ENCODE results near the gene ZFYVE21. TPM values are rescaled to one million over a fixed set of nuclear protein-coding genes. Genes with fewer than 3 reads are reported as not detected.

The ZFYVE21 gene
- total RNA-seq, 1 experiment from 2014 or later: 49.7 TPM

DNA sequence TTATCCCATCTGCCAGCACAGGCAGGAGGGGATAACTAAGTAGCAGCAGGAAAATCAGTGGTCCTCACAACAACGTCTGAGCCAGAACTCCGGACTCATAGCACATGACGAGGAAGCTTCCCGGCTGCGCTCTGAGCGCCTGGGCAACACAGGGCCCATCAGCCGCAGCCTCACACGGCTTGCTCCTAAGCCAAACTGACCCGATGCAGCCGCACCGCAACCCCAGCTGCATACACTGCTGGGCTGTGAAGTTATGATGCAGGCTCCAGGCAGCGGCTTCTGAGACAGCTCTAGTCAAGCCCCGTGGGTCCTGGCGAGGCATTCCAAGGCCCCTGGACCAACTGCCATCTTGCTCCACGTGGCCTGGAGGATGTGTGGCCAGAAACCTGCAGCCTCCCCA, 28.1 kb downstream of the ZFYVE21 start:
- H3K27me3 ChIP-seq (ENCODE audit: insufficient read depth, low read length): no peaks in the 10 kb centered on the region
- Mint-ChIP-seq H3K36me3 (ENCODE audit: insufficient read depth in 1 of 3, low read depth in 3 of 3) (peaks cover 3 to 11% (median 7%) of the 10 kb centered on the region in 3 experiments; a peak in 5 of 7 replicates), H3K9me3 (no peaks in the 10 kb centered on the region), H3K27me3 (ENCODE audit: low read depth) (no peaks in the 10 kb centered on the region), H3K4me1 (peaks cover 16 to 19% of the 10 kb centered on the region in 2 experiments), H3K4me3 (no peak overlapping the region), H3K27ac (peak overlapping the region in 2 of 3 experiments; percentile 52 to 55; a peak in 2 of 7 replicates)
- no peaks in the 10 kb centered on the region for H3K23me2 ChIP-seq (ENCODE audit: insufficient read length, low read depth, low read length, poor library complexity, severe bottlenecking)
- TF ChIP-seq, protein P1, sequence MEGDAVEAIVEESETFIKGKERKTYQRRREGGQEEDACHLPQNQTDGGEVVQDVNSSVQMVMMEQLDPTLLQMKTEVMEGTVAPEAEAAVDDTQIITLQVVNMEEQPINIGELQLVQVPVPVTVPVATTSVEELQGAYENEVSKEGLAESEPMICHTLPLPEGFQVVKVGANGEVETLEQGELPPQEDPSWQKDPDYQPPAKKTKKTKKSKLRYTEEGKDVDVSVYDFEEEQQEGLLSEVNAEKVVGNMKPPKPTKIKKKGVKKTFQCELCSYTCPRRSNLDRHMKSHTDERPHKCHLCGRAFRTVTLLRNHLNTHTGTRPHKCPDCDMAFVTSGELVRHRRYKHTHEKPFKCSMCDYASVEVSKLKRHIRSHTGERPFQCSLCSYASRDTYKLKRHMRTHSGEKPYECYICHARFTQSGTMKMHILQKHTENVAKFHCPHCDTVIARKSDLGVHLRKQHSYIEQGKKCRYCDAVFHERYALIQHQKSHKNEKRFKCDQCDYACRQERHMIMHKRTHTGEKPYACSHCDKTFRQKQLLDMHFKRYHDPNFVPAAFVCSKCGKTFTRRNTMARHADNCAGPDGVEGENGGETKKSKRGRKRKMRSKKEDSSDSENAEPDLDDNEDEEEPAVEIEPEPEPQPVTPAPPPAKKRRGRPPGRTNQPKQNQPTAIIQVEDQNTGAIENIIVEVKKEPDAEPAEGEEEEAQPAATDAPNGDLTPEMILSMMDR (conservative IDR thresholded peaks at IDR 0.05): no peak
- H3T11ph ChIP-seq (ENCODE audit: low read length): no peak overlapping the region
- no peak overlapping the region for H3K18ac ChIP-seq (ENCODE audit: insufficient read length, low read depth, low read length)
- H2BK5ac ChIP-seq (ENCODE audit: insufficient read length, low read length): no peak overlapping the region
- no peak overlapping the region for H2BK12ac ChIP-seq (ENCODE audit: insufficient read length, low read depth, low read length)
- no peak overlapping the region for H4K5ac ChIP-seq (ENCODE audit: insufficient read length, low read depth, low read length)
- H3K79me1 ChIP-seq (ENCODE audit: insufficient read depth, low read depth, low read length, poor library complexity, severe bottlenecking): no peaks in the 10 kb centered on the region
- H3K9ac ChIP-seq (ENCODE audit: extremely low read depth, insufficient read length, low read length): no peak overlapping the region
- H3K23ac ChIP-seq (ENCODE audit: insufficient read length, low read depth, low read length): no peak overlapping the region
- no peaks in the 10 kb centered on the region for H3K79me2 ChIP-seq (ENCODE audit: insufficient read depth, low read length)
- no peak overlapping the region for H2BK120ac ChIP-seq (ENCODE audit: low read depth, low read length, poor library complexity, severe bottlenecking)
- WGBS (ENCODE audit: extremely low coverage, insufficient read length, low lambda C conversion rate): no CpG with 5 or more reads among the region's 15 CpGs
- H3K14ac ChIP-seq (ENCODE audit: insufficient read depth, low read length): no peak overlapping the region
- H3K56ac ChIP-seq (ENCODE audit: insufficient read length, low read depth, low read length): no peak overlapping the region
- no peak overlapping the region for H3K4me2 ChIP-seq (ENCODE audit: insufficient read depth, insufficient read length, low read length)
- no peak overlapping the region for H2BK20ac ChIP-seq (ENCODE audit: low read depth, low read length, poor library complexity, severe bottlenecking)
- no peaks in the 10 kb centered on the region for H4K20me1 ChIP-seq (ENCODE audit: control insufficient read depth, insufficient read depth, insufficient read length)
- no peak for DNase-seq
- H4K91ac ChIP-seq (ENCODE audit: insufficient read length, low read depth, low read length): no peak overlapping the region
- no peak overlapping the region for H3K27ac ChIP-seq (ENCODE audit: insufficient read length, low read depth, low read length)
- H2BK15ac ChIP-seq (ENCODE audit: low read depth, low read length): no peak overlapping the region
- no peak overlapping the region for H2AK5ac ChIP-seq (ENCODE audit: insufficient read length, low read length)
- no peak overlapping the region for H4K8ac ChIP-seq (replicated peaks; ENCODE audit: insufficient read length, low read depth, low read length)
- H3K4ac ChIP-seq (ENCODE audit: low read depth, low read length): no peak overlapping the region
- no peak overlapping the region for H2AFZ ChIP-seq (ENCODE audit: low read length)
- peaks cover 6% of the 10 kb centered on the region; the same call in 1 of the 2 replicates for H3K4me1 ChIP-seq (ENCODE audit: insufficient read depth, low read length)
- H3K9me3 ChIP-seq (ENCODE audit: control insufficient read depth, low read depth, low read length): no peaks in the 10 kb centered on the region
